NOMO-1 treated with DMSO at 0.1 percent for 48 hours (cell line): Measurements from ENCODE around the gene LY6G6D.

Source experiments
- DNase-seq: peaks from one replicate; lab custom pipeline; 2025; ENCODE audit not compliant: unreplicated experiment; lab: John Stamatoyannopoulos, UW

LY6G6D gene

GRCh38 chr6:31734247-31734820 lies 19.2 kb downstream of the LY6G6D start:
- no peak for DNase-seq

DNA sequence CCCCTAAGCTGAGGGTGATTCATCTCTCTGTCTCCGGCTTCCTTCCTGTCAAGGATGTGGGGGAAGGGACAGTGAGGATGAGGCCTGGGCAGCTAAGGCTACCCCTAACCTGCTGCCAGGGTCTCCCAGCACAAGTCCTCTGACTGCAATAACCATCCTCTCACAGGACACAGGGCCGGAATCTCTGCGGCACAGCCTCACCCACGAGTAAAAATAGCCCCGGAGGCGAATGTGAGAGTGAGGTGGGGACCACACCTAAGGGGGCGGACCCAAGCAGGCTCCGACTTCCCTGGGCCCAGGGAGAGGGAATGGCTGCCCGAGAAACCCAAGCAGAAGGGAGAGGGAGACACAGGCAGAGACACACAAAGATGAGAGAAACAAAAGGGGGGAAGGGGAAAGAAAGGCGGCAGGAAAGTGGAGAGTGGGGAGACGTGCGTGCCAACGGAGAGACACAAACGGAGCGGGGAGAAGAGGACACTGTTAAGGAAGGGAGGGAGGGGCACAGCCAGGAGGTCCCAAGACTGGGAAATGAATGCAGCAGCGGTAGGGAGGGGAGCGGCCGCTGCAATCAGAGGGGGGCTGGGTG lies 19.8 kb downstream of the LY6G6D start:
- DNase-seq: peak; percentile 67

GRCh38 chr6:31736021-31736767 lies 21.0 kb downstream of the LY6G6D start, which contains the start of gene CLIC1:
CLIC1 (minus strand) TSS chr6:31736530; CDS start chr6:31736300, 230 bp downstream.
- DNase-seq: peak; percentile 87

DNA sequence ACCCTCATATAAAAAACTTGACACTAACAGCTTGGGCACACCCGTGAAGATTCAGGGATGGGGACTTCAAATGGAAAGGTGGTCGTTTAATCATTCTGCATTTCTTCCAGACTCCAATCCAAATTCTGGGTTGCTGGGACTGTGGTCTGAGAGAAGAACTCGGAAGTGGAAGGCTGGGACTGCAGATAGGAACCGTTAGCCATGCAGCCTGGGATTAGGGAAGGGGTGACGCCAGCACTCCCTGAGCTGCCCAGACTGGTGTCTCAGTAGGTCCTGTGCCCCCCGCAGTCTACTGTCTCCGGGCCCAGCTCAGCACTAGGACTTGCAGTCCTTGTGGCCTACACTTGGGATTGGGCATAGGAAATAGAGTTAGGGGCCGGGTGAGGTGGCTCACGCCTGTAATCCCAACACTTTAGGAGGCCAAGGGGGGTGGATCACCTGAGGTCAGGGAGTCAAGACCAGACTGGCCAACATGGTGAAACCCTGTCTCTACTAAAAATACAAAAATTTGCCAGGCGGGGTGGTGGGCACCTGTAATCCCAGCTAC lies 21.7 kb downstream of the LY6G6D start:
- DNase-seq: no peak

DNA sequence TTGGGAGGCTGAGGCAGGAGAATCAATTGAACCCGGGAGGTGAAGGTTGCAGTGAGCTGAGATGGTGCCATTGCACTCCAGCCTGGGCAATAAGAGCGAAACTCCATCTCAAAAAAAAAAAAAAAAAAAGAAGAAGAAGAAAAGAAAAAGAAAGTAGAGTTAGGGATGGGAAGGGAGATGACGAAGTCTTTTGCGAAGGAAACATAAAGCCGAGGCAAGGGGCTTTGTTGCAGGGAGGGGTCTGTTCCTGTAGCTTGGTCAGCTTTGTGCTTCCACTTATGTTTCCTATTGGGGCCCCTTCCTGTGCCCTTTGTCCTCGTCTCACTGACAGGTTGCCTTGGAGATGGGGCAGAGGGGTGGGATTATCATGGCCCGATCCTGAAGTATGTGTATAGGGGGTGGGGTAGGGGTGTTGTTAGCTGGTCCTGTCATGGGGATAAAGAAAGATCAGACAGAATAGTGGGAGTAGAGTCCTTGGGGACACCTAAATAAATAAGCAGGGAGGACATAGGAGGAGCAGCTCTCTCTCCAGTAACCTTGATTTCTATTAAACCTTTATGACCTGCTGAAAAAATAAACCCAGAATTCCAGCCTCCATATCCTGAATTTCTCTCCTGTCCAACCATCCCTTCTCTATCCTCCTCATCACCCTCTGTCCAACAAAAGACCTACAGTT lies 22.3 kb downstream of the LY6G6D start:
- DNase-seq: peak; percentile 86

GRCh38 chr6:31737991-31738979 lies 23.1 kb downstream of the LY6G6D start:
- DNase-seq: peak; percentile 98

DNA sequence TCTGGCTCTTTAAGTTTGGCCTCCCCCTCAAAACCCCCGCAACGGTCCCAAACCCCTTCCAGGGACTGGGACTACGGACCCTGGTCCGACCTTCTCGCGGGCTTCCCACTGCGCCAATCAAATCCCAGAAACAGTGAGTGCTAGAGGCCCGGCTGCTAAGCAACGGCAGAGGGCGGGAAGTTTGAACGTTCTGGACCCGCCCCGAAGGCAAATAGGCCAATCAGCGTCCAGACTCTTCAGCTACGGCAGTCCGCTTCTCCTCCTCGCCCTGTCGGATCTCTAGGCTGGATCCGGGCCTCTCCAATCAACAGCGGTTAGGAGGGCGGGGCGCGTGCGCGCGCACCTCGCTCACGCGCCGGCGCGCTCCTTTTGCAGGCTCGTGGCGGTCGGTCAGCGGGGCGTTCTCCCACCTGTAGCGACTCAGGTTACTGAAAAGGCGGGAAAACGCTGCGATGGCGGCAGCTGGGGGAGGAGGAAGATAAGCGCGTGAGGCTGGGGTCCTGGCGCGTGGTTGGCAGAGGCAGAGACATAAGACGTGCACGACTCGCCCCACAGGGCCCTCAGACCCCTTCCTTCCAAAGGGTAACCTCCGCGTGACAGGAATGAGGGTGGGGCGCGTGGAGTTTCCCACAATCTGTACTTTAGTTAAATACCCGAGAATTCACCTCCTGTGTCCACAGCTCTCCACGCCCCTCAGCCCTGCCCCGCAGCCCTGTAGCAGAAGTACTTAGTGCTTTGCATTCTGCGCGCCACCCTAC lies 24.7 kb downstream of the LY6G6D start, which contains the start of gene MSH5:
Gene MSH5, plus strand, starts transcription at position 367 of the 758 bp plus-strand sequence. CDS start 462 bp downstream, outside the sequence.
- DNase-seq: peak; percentile 100

GRCh38 chr6:31740397-31741223 lies 25.5 kb downstream of the LY6G6D start:
- peak; percentile 70 for DNase-seq

- DNase-seq: no peak
These were observed 26.7 kb downstream of the LY6G6D start for GRCh38 chr6:31741815-31742214.

DNA sequence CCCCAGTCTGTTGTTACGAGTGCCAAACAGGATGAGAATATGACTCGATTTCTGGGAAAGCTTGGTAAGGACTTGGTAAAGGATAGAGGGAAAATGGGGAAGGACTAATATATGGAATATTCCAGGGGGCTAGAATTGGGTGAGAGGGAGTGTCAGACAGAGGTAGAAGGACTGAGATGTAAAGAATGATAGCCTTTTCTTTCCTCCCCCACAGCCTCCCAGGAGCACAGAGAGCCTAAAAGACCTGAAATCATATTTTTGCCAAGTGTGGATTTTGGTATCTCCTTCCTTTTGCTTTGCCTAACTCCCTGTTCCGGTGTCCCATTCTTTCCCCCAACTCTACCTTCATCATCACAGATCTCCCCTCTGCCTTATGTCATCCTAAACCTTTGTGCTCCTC lies 27.7 kb downstream of the LY6G6D start:
- DNase-seq: no peak

- DNase-seq: no peak
These were observed 29.3 kb downstream of the LY6G6D start for GRCh38 chr6:31744422-31744821.

DNA sequence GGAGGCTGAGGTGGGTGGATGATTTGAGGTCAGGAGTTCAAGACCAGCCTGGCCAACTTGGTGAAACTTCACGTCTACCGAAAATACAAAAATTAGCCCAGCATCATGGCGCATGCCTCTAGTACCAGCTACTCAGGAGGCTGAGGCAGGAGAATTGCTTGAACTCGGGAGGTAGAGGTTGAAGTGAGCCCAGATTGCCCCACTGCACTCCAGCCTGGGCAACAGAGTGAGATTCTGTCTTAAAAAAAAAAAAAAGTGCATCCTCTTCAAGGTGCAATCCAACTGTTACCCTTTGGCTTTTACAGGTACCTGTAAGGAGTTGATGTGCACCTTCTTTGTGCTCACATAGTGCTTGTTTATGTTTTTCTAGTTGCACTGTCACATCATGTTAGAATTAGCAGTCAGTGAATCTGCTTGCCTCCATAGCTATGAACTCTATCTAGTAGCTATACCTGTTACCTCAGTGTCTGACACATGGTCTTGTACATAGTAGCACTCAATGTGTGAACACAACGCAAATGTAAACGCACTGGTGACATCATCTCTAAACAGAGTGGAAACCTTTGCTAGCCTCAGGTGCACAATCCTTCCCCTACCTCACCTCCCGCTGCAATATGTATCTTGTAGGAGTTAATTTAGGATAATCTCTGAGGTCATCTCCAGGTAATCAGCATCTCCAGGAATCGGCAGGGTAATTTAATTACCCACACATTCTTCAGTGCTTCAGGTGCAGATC lies 34.3 kb downstream of the LY6G6D start:
- DNase-seq: no peak

GRCh38 chr6:31750411-31751022 lies 35.4 kb downstream of the LY6G6D start:
- DNase-seq: no peak

GRCh38 chr6:31752739-31753319 lies 37.7 kb downstream of the LY6G6D start:
- no peak for DNase-seq

DNA sequence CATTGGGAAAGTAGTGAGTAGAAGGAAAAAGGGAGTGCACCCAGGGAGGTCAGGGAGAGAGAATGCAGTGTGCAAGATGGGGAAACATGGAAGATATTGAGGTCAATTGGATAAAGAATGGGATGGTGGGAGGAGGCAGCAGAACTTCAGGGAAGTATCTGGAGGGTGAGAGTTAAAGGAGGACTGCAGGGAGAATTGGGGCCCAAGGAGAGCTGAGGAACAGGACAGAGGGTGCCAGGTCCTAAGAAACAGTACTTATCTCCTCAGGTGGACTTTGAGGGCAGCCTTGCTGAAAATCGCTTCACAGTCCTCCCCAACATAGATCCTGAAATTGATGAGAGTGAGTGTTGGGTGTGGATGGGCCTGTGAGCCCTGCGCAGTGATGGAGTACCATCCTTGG lies 43.1 kb downstream of the LY6G6D start:
- DNase-seq: no peak

- DNase-seq: no peak
These were observed 45.6 kb downstream of the LY6G6D start for GRCh38 chr6:31760790-31761189.

- no peak for DNase-seq
These were observed 46.2 kb downstream of the LY6G6D start for GRCh38 chr6:31761343-31761742.
